GM12878 (cell line): ENCODE measurements around the gene TLE2. TPM values are rescaled to one million over a fixed set of nuclear protein-coding genes. Genes with fewer than 3 reads are reported as not detected.
A peak's percentile ranks its signal among the peaks of the same experiment; 100 is the strongest.

Experiments
- ATAC-seq: fragments of 200-7000 bp; cut with Tn5 transposase; 3 replicates; pipeline ENCODE4 v1.9.1; 2020; ENCODE audit warnings: mild to moderate bottlenecking, moderate library complexity
- BruUV-seq: library from RNA; stranded (reverse); fragments of 400-500 nt; replicated peaks from 2 replicates; lab custom pipeline; 2021; lab: Mats Ljungman, UMichigan
- CTCF ChIA-PET: fragments of 300-600 bp; sonication (Branson Sonifier 250); formaldehyde crosslinking; extraction: SDS; loops from one replicate; lab custom pipeline; 2021; ENCODE audit warnings: inconsistent platforms; lab: Yijun Ruan, JAX
- POLR2A ChIA-PET: fragments of 350-600 bp; formaldehyde crosslinking; extraction: SDS; loops from one replicate; lab custom pipeline; 2021; ENCODE audit warnings: inconsistent platforms; lab: Charles Lee
- RAD21 ChIA-PET: fragments of 300-600 bp; sonication (Branson Sonifier 250); formaldehyde crosslinking; loops from one replicate; lab custom pipeline; 2023; ENCODE audit warnings: antibody characterized with exemption; ENCODE audit not compliant: unreplicated experiment; lab: Charles Lee
- SMC1A ChIA-PET: fragments of 300-600 bp; sonication (Branson Sonifier 250); formaldehyde crosslinking; loops from one replicate; lab custom pipeline; 2023; ENCODE audit not compliant: unreplicated experiment, uncharacterized antibody; lab: Charles Lee
- DNase-seq: peaks from one replicate; pipeline ENCODE4 v3.0.0-alpha.2; 2011; ENCODE audit warnings: low read depth, low spot score
- FAIRE-seq: peaks from 3 replicates; lab custom pipeline; 2011; peaks lifted over from hg19 to GRCh38; lab: Jason Lieb, UNC
- H2AFZ ChIP-seq: 2 replicates; pipeline ENCODE4 v1.6.0; 2011; ENCODE audit warnings: low read depth, low read length, control low read depth; ENCODE audit not compliant: control insufficient read depth
- H3K27ac ChIP-seq: 2 replicates; pipeline ENCODE4 v1.5.1; 2011; ENCODE audit warnings: control low read depth; ENCODE audit not compliant: control insufficient read depth, insufficient read depth
- H3K27me3 ChIP-seq, 2 experiments: replicated peaks in 1 of 2; 2 replicates each; pipeline versions ENCODE4 v1.6.0 to v1.6.1; 2011; ENCODE audit warnings: low read length in 1 of 2; ENCODE audit not compliant: control insufficient read depth in 2 of 2, insufficient read depth in 2 of 2
- H3K36me3 ChIP-seq, 2 experiments: 2 replicates each; pipeline ENCODE4 v1.5.1; 2011; ENCODE audit warnings: low read length in 1 of 2; ENCODE audit not compliant: control insufficient read depth in 2 of 2, insufficient read depth in 2 of 2
- H3K4me1 ChIP-seq: 2 replicates; pipeline ENCODE4 v1.6.1; 2011; ENCODE audit warnings: mild to moderate bottlenecking, low read length, moderate library complexity, mixed read lengths; ENCODE audit not compliant: control insufficient read depth, insufficient read depth
- H3K4me2 ChIP-seq: 2 replicates; pipeline ENCODE4 v1.6.0; 2011; ENCODE audit warnings: control low read depth; ENCODE audit not compliant: control insufficient read depth, insufficient read depth
- H3K4me3 ChIP-seq: fragments of 200-600 bp; sonication (generic); 2 replicates; pipeline ENCODE4 v1.5.1; 2016
- H3K79me2 ChIP-seq: 2 replicates; pipeline ENCODE4 v1.6.0; 2011; ENCODE audit warnings: low read length; ENCODE audit not compliant: control insufficient read depth, insufficient read depth
- H3K9ac ChIP-seq: 2 replicates; pipeline ENCODE4 v1.8.0; 2011; ENCODE audit warnings: low read length, control low read depth, mixed read lengths; ENCODE audit not compliant: control insufficient read depth, insufficient read depth
- H3K9me3 ChIP-seq: replicated peaks from 3 replicates; pipeline ENCODE4 v1.5.1; 2011; ENCODE audit warnings: mild to moderate bottlenecking, low read length; ENCODE audit not compliant: control insufficient read depth, insufficient read depth
- H4K20me1 ChIP-seq: 2 replicates; pipeline ENCODE4 v1.6.0; 2011; ENCODE audit not compliant: control insufficient read depth, insufficient read depth
- CEBPB ChIP-seq, 2 experiments: fragments of 150-350 bp in 1 of 2; IDR thresholded peaks; 2 replicates each; pipeline ENCODE4 v1.6.1; 2012 to 2014; ENCODE audit warnings: low read depth in 2 of 2, low read length in 2 of 2, borderline replicate concordance in 1 of 2, inconsistent platforms in 1 of 2
- EP300 ChIP-seq, 2 experiments: fragments of 150-350 bp in 1 of 2; IDR thresholded peaks; 2 replicates each; pipeline ENCODE4 v1.6.1; 2011 to 2012; ENCODE audit warnings: low read depth in 2 of 2, low read length in 2 of 2, borderline replicate concordance in 1 of 2, improper control_type of control experiment in 1 of 2, inconsistent platforms in 1 of 2; ENCODE audit not compliant: control insufficient read depth in 1 of 2
- IKZF2 ChIP-seq, 2 experiments: fragments of 450-650 bp; IDR thresholded peaks; 2 replicates each; pipeline ENCODE4 v1.6.1; 2017; ENCODE audit warnings: mild to moderate bottlenecking in 2 of 2, moderate library complexity in 2 of 2
- WGBS: methylation state at CpG from one replicate; pipeline ENCODE4 v1.1.6; 2016; ENCODE audit warnings: low lambda C conversion rate; ENCODE audit not compliant: insufficient replicate concordance, insufficient coverage; ENCODE audit errors: missing lambda C conversion rate; 5-methylcytosine and 5-hydroxymethylcytosine counted together
- in situ Hi-C: fragments of 300-500 bp; cut with MboI; formaldehyde crosslinking; loops from 9 replicates; pipeline ENCODE4 v1.14.3; 2018; ENCODE audit warnings: mixed read lengths
- intact Hi-C: fragments of 100-400 bp; cut with micrococcal nuclease; formaldehyde crosslinking; loops from one replicate; pipeline ENCODE4 v1.14.2; 2022; ENCODE audit not compliant: unreplicated experiment
- polyA plus RNA-seq, 11 experiments: library from polyadenylated mRNA; depleted of rRNA in 4 of 11; unstranded in 6 of 11; stranded (reverse) in 5 of 11; fragments of >200 nt; fragmentation: Nextera tagmentation in 4 of 11; fragmentation: Illumina TruSeq in 1 of 11; extraction: Ambion mirVana in 4 of 11; extraction: Trizol in 1 of 11; gene quantifications; 1 replicate in 1 of 11; 2 replicates in 10 of 11; pipeline versions ENCODE4 v1.2.1 to v1.2.3, GENCODE V29; 2011 to 2016; ENCODE audit warnings: inconsistent platforms in 2 of 11, missing spikeins in 2 of 11, low read depth in 1 of 11
- total RNA-seq, 4 experiments: library from RNA; depleted of rRNA in 3 of 4; stranded (reverse); fragments of >200 nt in 3 of 4; fragmentation: Illumina TruSeq in 1 of 4; extraction: Trizol in 1 of 4; gene quantifications; 2 replicates each; pipeline versions ENCODE4 v1.2.1 to v1.2.3, GENCODE V29; 2013 to 2021
- TF ChIP-seq, protein P1 (sequence below): IDR thresholded peaks from 2 replicates; pipeline ENCODE4 v1.6.1; 2012; ENCODE audit warnings: improper control_type of control experiment, low read depth, low read length; ENCODE audit not compliant: insufficient replicate concordance
- TF ChIP-seq, protein P2 (sequence below): fragments of 450-650 bp; IDR thresholded peaks from 2 replicates; pipeline ENCODE4 v1.6.1; 2016; ENCODE audit warnings: mild to moderate bottlenecking

The TLE2 gene
- total and polyA plus RNA-seq, 10 of the 15 experiments (the other 5 are each of a cell fraction or from before 2014, with no cell fraction given): 0.05 to 0.21 (median 0.11) TPM; not detected in 5

DNA sequence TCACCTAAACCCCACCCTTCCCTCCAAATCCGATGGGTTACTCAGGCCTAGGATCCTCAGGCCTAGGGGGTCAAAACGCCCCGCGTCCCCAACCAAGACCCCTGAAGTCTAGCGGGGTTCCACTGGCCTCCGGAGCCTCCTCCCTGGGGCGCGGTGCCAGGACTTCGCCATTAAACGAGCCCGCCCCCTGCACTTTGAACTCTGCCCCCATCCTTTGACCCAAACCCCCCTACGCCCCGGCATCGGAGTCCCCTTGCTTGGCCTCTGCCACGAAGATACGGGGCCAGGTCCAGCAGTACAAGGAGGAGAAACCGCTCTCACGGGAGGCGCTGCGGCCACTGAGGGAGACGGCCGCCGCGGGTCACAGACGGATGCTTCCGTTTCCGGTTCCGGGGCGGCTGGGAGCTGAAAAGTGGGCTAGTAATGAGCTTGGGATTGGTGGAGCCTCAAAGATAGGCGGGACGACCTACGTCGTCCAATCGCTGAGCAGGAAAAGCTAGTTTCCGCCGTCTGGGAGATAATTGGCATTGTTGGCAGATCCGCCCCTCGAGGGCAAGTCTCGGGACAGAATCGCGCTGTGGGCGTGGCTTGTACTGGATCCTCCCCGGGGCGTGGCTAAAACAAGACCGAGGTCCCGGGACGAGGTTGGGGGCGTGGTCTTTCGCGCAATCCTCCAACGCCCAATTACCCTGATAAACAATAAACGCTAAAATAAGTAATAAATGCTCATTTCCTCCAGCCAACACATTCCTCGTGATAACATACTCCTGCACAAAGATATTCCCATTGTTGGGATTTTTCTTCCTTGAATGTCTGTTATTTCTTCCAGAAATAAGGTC, 78.6 kb downstream of the TLE2 start (continued):
- TF ChIP-seq, protein P1, sequence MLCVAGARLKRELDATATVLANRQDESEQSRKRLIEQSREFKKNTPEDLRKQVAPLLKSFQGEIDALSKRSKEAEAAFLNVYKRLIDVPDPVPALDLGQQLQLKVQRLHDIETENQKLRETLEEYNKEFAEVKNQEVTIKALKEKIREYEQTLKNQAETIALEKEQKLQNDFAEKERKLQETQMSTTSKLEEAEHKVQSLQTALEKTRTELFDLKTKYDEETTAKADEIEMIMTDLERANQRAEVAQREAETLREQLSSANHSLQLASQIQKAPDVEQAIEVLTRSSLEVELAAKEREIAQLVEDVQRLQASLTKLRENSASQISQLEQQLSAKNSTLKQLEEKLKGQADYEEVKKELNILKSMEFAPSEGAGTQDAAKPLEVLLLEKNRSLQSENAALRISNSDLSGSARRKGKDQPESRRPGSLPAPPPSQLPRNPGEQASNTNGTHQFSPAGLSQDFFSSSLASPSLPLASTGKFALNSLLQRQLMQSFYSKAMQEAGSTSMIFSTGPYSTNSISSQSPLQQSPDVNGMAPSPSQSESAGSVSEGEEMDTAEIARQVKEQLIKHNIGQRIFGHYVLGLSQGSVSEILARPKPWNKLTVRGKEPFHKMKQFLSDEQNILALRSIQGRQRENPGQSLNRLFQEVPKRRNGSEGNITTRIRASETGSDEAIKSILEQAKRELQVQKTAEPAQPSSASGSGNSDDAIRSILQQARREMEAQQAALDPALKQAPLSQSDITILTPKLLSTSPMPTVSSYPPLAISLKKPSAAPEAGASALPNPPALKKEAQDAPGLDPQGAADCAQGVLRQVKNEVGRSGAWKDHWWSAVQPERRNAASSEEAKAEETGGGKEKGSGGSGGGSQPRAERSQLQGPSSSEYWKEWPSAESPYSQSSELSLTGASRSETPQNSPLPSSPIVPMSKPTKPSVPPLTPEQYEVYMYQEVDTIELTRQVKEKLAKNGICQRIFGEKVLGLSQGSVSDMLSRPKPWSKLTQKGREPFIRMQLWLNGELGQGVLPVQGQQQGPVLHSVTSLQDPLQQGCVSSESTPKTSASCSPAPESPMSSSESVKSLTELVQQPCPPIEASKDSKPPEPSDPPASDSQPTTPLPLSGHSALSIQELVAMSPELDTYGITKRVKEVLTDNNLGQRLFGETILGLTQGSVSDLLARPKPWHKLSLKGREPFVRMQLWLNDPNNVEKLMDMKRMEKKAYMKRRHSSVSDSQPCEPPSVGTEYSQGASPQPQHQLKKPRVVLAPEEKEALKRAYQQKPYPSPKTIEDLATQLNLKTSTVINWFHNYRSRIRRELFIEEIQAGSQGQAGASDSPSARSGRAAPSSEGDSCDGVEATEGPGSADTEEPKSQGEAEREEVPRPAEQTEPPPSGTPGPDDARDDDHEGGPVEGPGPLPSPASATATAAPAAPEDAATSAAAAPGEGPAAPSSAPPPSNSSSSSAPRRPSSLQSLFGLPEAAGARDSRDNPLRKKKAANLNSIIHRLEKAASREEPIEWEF: no peak
- TF ChIP-seq EP300 (IDR thresholded peaks at IDR 0.05; ENCODE audit: borderline replicate concordance in 1 of 2, control insufficient read depth in 1 of 2, low read depth in 2 of 2, low read length in 2 of 2): no peak
- TF ChIP-seq, all 136 proteins: peak for 60

DNA sequence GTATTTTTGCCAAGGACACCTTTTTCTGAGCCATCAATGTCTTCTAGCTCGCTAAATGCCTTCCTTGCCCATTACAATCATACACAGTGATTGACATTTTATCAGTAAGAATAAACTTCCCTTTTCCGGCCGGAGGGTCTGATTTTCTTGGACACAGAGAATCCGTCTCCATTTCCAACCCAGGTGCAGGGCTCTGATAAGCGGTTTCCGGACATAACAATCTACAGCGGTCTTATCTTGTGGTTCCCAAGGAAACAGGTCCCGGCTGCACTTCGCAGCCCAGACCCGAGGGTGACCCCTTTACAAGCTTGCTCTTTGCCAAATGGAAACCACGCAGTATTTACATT, 79.2 kb downstream of the TLE2 start:
- Histone ChIP-seq H3K27me3 (no peaks in the 10 kb centered on the region), H3K36me3 (no peaks in the 10 kb centered on the region), H2AFZ (peak overlapping the region; percentile 73), H3K9me3 (no peaks in the 10 kb centered on the region), H3K9ac (peak overlapping the region; percentile 87), H3K4me2 (peak overlapping the region; percentile 99), H3K4me3 (peak overlapping the region; percentile 83), H3K79me2 (peaks cover 17% of the 10 kb centered on the region), H3K27ac (peak overlapping the region; percentile 85), H3K4me1 (peaks cover 3% of the 10 kb centered on the region), H4K20me1 (no peaks in the 10 kb centered on the region)
- ChIA-PET RAD21 (interaction anchor here (0.7 to 2.4 kb wide), 14 partner anchors 11 to 302 kb away, joined by 3 to 16 read pairs (median 4); partner anchors contain the start of genes TLE6 and ZNF57), POLR2A (interaction anchor here (0.6 to 1.5 kb wide), 8 partner anchors 8 to 237 kb away, joined by 3 to 8 read pairs (median 4); partner anchors contain the start of genes THOP1 and ZNF57), SMC1A (interaction anchor here (0.7 to 2.9 kb wide), 14 partner anchors 9 to 303 kb away, joined by 3 to 13 read pairs (median 3); partner anchors contain the start of gene TLE6), CTCF (interaction anchor here (0.7 to 4.3 kb wide), 32 partner anchors 9 to 355 kb away, joined by 3 to 43 read pairs (median 5); partner anchors contain the start of genes GNA11, GNA15 and TLE6)
- in situ Hi-C loops (no loop called here), intact Hi-C loops (loop anchor here (10.0 kb wide), 1 partner anchor 65 kb away; no protein-coding TSS in a partner anchor)
- TF ChIP-seq CEBPB (IDR thresholded peaks at IDR 0.05; ENCODE audit: borderline replicate concordance in 1 of 2, low read depth in 2 of 2, low read length in 2 of 2) (no peak), IKZF2 (IDR thresholded peaks at IDR 0.05) (peak in 1 of 2 experiments; percentile 13; a peak in 1 of 4 replicates)
- TF ChIP-seq, protein P2, sequence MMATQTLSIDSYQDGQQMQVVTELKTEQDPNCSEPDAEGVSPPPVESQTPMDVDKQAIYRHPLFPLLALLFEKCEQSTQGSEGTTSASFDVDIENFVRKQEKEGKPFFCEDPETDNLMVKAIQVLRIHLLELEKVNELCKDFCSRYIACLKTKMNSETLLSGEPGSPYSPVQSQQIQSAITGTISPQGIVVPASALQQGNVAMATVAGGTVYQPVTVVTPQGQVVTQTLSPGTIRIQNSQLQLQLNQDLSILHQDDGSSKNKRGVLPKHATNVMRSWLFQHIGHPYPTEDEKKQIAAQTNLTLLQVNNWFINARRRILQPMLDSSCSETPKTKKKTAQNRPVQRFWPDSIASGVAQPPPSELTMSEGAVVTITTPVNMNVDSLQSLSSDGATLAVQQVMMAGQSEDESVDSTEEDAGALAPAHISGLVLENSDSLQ: peak; percentile 17; the same call in 1 of the 2 replicates
- FAIRE-seq: no peak
- 2% methylated on average over 11 of the region's 11 CpGs for WGBS
- no TSS peak for BruUV-seq
- ATAC-seq: peak; percentile 49
- DNase-seq: no peak
